ENCODE measurements around the gene GPR146. TPM values are rescaled to one million over a fixed set of nuclear protein-coding genes. Genes with fewer than 3 reads are reported as not detected.

The GPR146 gene
- polyA plus RNA-seq, 2 donors: 4.5 to 6.3 TPM

- Histone ChIP-seq H3K4me1 (ENCODE audit: control insufficient read depth in 2 of 2, insufficient read depth in 2 of 2, low read length in 1 of 2) (no peaks in the 10 kb centered on the region), H3K27me3 (ENCODE audit: control insufficient read depth in 1 of 2, insufficient read depth in 2 of 2, low read length in 2 of 2) (no peaks in the 10 kb centered on the region), H3K9me3 (ENCODE audit: control insufficient read depth in 2 of 2, insufficient read depth in 1 of 2, low read depth in 1 of 2, low read length in 1 of 2) (no peaks in the 10 kb centered on the region), H3K4me3 (ENCODE audit: low read depth in 1 of 2, low read length in 2 of 2) (no peak overlapping the region), H3K27ac (ENCODE audit: low read depth in 2 of 2, low read length in 1 of 2) (no peak overlapping the region), H3K36me3 (ENCODE audit: control insufficient read depth in 2 of 2, insufficient read depth in 2 of 2, low read length in 1 of 2) (peaks cover 0 to 6% of the 10 kb centered on the region in 2 donors)
- WGBS, 2 donors: 74 to 82% methylated on average over 34 of the region's 34 CpGs
These were observed 58.9 kb downstream of the GPR146 start for GRCh38 chr7:1103009-1103788.

- H3K4me3 ChIP-seq (ENCODE audit: low read depth in 1 of 2, low read length in 2 of 2): no peak overlapping the region
- 86 to 88% methylated on average over 21 of the region's 21 CpGs for WGBS, 2 donors
- H3K27me3 ChIP-seq (ENCODE audit: control insufficient read depth in 1 of 2, insufficient read depth in 2 of 2, low read length in 2 of 2): no peaks in the 10 kb centered on the region
- H3K4me1 ChIP-seq (ENCODE audit: control insufficient read depth in 2 of 2, insufficient read depth in 2 of 2, low read length in 1 of 2): no peaks in the 10 kb centered on the region
- peaks cover 0 to 6% of the 10 kb centered on the region in 2 donors for H3K36me3 ChIP-seq (ENCODE audit: control insufficient read depth in 2 of 2, insufficient read depth in 2 of 2, low read length in 1 of 2)
- H3K9me3 ChIP-seq (ENCODE audit: control insufficient read depth in 2 of 2, insufficient read depth in 1 of 2, low read depth in 1 of 2, low read length in 1 of 2): no peaks in the 10 kb centered on the region
- no peak overlapping the region for H3K27ac ChIP-seq (ENCODE audit: low read depth in 2 of 2, low read length in 1 of 2)
These were observed 59.6 kb downstream of the GPR146 start for GRCh38 chr7:1103789-1104515.

GRCh38 chr7:1104516-1105179 lies 60.3 kb downstream of the GPR146 start:
- no peak overlapping the region for H3K4me3 ChIP-seq (ENCODE audit: low read depth in 1 of 2, low read length in 2 of 2)
- no peaks in the 10 kb centered on the region for H3K4me1 ChIP-seq (ENCODE audit: control insufficient read depth in 2 of 2, insufficient read depth in 2 of 2, low read length in 1 of 2)
- no peaks in the 10 kb centered on the region for H3K9me3 ChIP-seq (ENCODE audit: control insufficient read depth in 2 of 2, insufficient read depth in 1 of 2, low read depth in 1 of 2, low read length in 1 of 2)
- no peak overlapping the region for H3K27ac ChIP-seq (ENCODE audit: low read depth in 2 of 2, low read length in 1 of 2)
- H3K27me3 ChIP-seq (ENCODE audit: control insufficient read depth in 1 of 2, insufficient read depth in 2 of 2, low read length in 2 of 2): no peaks in the 10 kb centered on the region
- H3K36me3 ChIP-seq (ENCODE audit: control insufficient read depth in 2 of 2, insufficient read depth in 2 of 2, low read length in 1 of 2): peaks cover 0 to 6% of the 10 kb centered on the region in 2 donors
- 82 to 89% methylated on average over 13 of the region's 13 CpGs for WGBS, 2 donors

GRCh38 chr7:1105189-1105588 lies 60.8 kb downstream of the GPR146 start:
- Histone ChIP-seq H3K4me1 (ENCODE audit: control insufficient read depth in 2 of 2, insufficient read depth in 2 of 2, low read length in 1 of 2) (no peaks in the 10 kb centered on the region), H3K27ac (ENCODE audit: low read depth in 2 of 2, low read length in 1 of 2) (no peak overlapping the region), H3K9me3 (ENCODE audit: control insufficient read depth in 2 of 2, insufficient read depth in 1 of 2, low read depth in 1 of 2, low read length in 1 of 2) (no peaks in the 10 kb centered on the region), H3K4me3 (ENCODE audit: low read depth in 1 of 2, low read length in 2 of 2) (no peak overlapping the region), H3K27me3 (ENCODE audit: control insufficient read depth in 1 of 2, insufficient read depth in 2 of 2, low read length in 2 of 2) (no peaks in the 10 kb centered on the region), H3K36me3 (ENCODE audit: control insufficient read depth in 2 of 2, insufficient read depth in 2 of 2, low read length in 1 of 2) (peaks cover 0 to 6% of the 10 kb centered on the region in 2 donors)
- WGBS, 2 donors: 87 to 92% methylated on average over 11 of the region's 11 CpGs

- Histone ChIP-seq H3K27me3 (ENCODE audit: control insufficient read depth in 1 of 2, insufficient read depth in 2 of 2, low read length in 2 of 2) (no peaks in the 10 kb centered on the region), H3K4me1 (ENCODE audit: control insufficient read depth in 2 of 2, insufficient read depth in 2 of 2, low read length in 1 of 2) (no peaks in the 10 kb centered on the region), H3K27ac (ENCODE audit: low read depth in 2 of 2, low read length in 1 of 2) (no peak overlapping the region), H3K9me3 (ENCODE audit: control insufficient read depth in 2 of 2, insufficient read depth in 1 of 2, low read depth in 1 of 2, low read length in 1 of 2) (no peaks in the 10 kb centered on the region), H3K36me3 (ENCODE audit: control insufficient read depth in 2 of 2, insufficient read depth in 2 of 2, low read length in 1 of 2) (peaks cover 0 to 6% of the 10 kb centered on the region in 2 donors), H3K4me3 (ENCODE audit: low read depth in 1 of 2, low read length in 2 of 2) (no peak overlapping the region)
- whole genome bisulfite sequencing, 2 donors: 87 to 88% methylated on average over 27 of the region's 27 CpGs
These were observed 61.9 kb downstream of the GPR146 start for GRCh38 chr7:1106063-1106792.

GRCh38 chr7:1106793-1107421 lies 62.6 kb downstream of the GPR146 start:
- WGBS, 2 donors: 84 to 89% methylated on average over 19 to 20 of the region's 20 CpGs

GRCh38 chr7:1108264-1108920 lies 64.0 kb downstream of the GPR146 start:
- H3K36me3 ChIP-seq (ENCODE audit: control insufficient read depth in 2 of 2, insufficient read depth in 2 of 2, low read length in 1 of 2): peaks cover 0 to 10% of the 10 kb centered on the region in 2 donors
- H3K27me3 ChIP-seq (ENCODE audit: control insufficient read depth in 1 of 2, insufficient read depth in 2 of 2, low read length in 2 of 2): no peaks in the 10 kb centered on the region
- H3K9me3 ChIP-seq (ENCODE audit: control insufficient read depth in 2 of 2, insufficient read depth in 1 of 2, low read depth in 1 of 2, low read length in 1 of 2): no peaks in the 10 kb centered on the region
- no peaks in the 10 kb centered on the region for H3K4me1 ChIP-seq (ENCODE audit: control insufficient read depth in 2 of 2, insufficient read depth in 2 of 2, low read length in 1 of 2)
- WGBS, 2 donors: 86 to 90% methylated on average over 23 to 30 of the region's 30 CpGs
- no peak overlapping the region for H3K27ac ChIP-seq (ENCODE audit: low read depth in 2 of 2, low read length in 1 of 2)
- H3K4me3 ChIP-seq (ENCODE audit: low read depth in 1 of 2, low read length in 2 of 2): no peak overlapping the region

More at GRCh38 chr7:1106793-1107421, 62.6 kb downstream of the GPR146 start:
- Histone ChIP-seq H3K27me3 (ENCODE audit: control insufficient read depth in 1 of 2, insufficient read depth in 2 of 2, low read length in 2 of 2) (no peaks in the 10 kb centered on the region), H3K27ac (ENCODE audit: low read depth in 2 of 2, low read length in 1 of 2) (no peak overlapping the region), H3K9me3 (ENCODE audit: control insufficient read depth in 2 of 2, insufficient read depth in 1 of 2, low read depth in 1 of 2, low read length in 1 of 2) (no peaks in the 10 kb centered on the region), H3K4me1 (ENCODE audit: control insufficient read depth in 2 of 2, insufficient read depth in 2 of 2, low read length in 1 of 2) (no peaks in the 10 kb centered on the region), H3K4me3 (ENCODE audit: low read depth in 1 of 2, low read length in 2 of 2) (no peak overlapping the region), H3K36me3 (ENCODE audit: control insufficient read depth in 2 of 2, insufficient read depth in 2 of 2, low read length in 1 of 2) (peaks cover 0 to 4% of the 10 kb centered on the region in 2 donors)
